Endothelial cell of umbilical vein (primary cell): ENCODE data around the gene PET100. TPM values are rescaled to one million over a fixed set of nuclear protein-coding genes. Genes with fewer than 3 reads are reported as not detected.

Source experiments
- BruUV-seq: library from RNA; stranded (reverse); fragments of 400-500 nt; replicated peaks from 2 replicates; lab custom pipeline; 2021; lab: Mats Ljungman, UMichigan
- CTCF ChIA-PET: fragments of 300-600, 350-600 bp; sonication (Branson Sonifier 250); formaldehyde crosslinking; loops from one replicate; lab custom pipeline; 2021; ENCODE audit warnings: antibody characterized with exemption, inconsistent platforms; lab: Charles Lee
- POLR2A ChIA-PET: fragments of 300-600, 350-600 bp; sonication (Branson Sonifier 250); formaldehyde crosslinking; loops from one replicate; lab custom pipeline; 2021; ENCODE audit warnings: antibody characterized with exemption, inconsistent platforms; lab: Charles Lee
- DNase-seq: peaks from one replicate; pipeline ENCODE4 v3.0.0-alpha.2; 2011; ENCODE audit warnings: low read depth, low spot score
- FAIRE-seq: peaks from 2 replicates; lab custom pipeline; 2011; peaks lifted over from hg19 to GRCh38; lab: Jason Lieb, UNC
- H2AFZ ChIP-seq: 2 replicates; pipeline ENCODE4 v1.6.0; 2012; ENCODE audit warnings: low read depth, low read length, control low read depth, inconsistent platforms
- H3K27ac ChIP-seq: 2 replicates; pipeline ENCODE4 v1.5.1; 2011; ENCODE audit warnings: low read depth, mild to moderate bottlenecking, control low read depth, low read length, moderate library complexity; ENCODE audit not compliant: insufficient read depth
- H3K27me3 ChIP-seq, 2 experiments: 2 replicates each; pipeline versions ENCODE4 v1.6.0 to v1.6.1; 2011; ENCODE audit warnings: low read length in 2 of 2, mixed read lengths in 1 of 2; ENCODE audit not compliant: control insufficient read depth in 2 of 2, insufficient read depth in 2 of 2
- H3K36me3 ChIP-seq, 2 experiments: 2 replicates in 1 of 2; 3 replicates in 1 of 2; pipeline ENCODE4 v1.5.1; 2011; ENCODE audit warnings: low read length in 2 of 2, mild to moderate bottlenecking in 1 of 2, moderate library complexity in 1 of 2; ENCODE audit not compliant: control insufficient read depth in 2 of 2, insufficient read depth in 2 of 2; ENCODE audit errors: extremely low read depth in 1 of 2
- H3K4me1 ChIP-seq: 3 replicates; pipeline ENCODE4 v1.5.1; 2011; ENCODE audit warnings: mild to moderate bottlenecking, low read length; ENCODE audit not compliant: control insufficient read depth, insufficient read depth; ENCODE audit errors: extremely low read depth
- H3K4me2 ChIP-seq: 2 replicates; pipeline ENCODE4 v1.6.1; 2011; ENCODE audit warnings: low read length, control low read depth, mixed read lengths; ENCODE audit not compliant: insufficient read depth
- H3K4me3 ChIP-seq, 3 experiments: fragments of 200-600 bp in 1 of 3; sonication (generic), shearing (Covaris generic) in 1 of 3; replicated peaks in 1 of 3; 2 replicates each; pipeline ENCODE4 v1.5.1; 2011 to 2016; ENCODE audit warnings: control low read depth in 3 of 3, low read length in 3 of 3, mild to moderate bottlenecking in 2 of 3, inconsistent platforms in 1 of 3, low read depth in 1 of 3, moderate library complexity in 1 of 3; ENCODE audit not compliant: insufficient read depth in 1 of 3
- H3K79me2 ChIP-seq: 2 replicates; pipeline ENCODE4 v1.6.0; 2012; ENCODE audit warnings: low read length, inconsistent platforms; ENCODE audit not compliant: control insufficient read depth, insufficient read depth
- H3K9ac ChIP-seq: replicated peaks from 2 replicates; pipeline ENCODE3; 2011; ENCODE audit warnings: low read length, control low read depth; ENCODE audit not compliant: insufficient read depth; ENCODE audit errors: extremely low read depth
- H3K9me1 ChIP-seq: replicated peaks from 3 replicates; pipeline ENCODE4 v1.6.0; 2011; ENCODE audit warnings: mild to moderate bottlenecking, low read length; ENCODE audit not compliant: control insufficient read depth, insufficient read depth; ENCODE audit errors: extremely low read depth
- H3K9me3 ChIP-seq: replicated peaks from 2 replicates; pipeline ENCODE4 v1.5.1; 2012; ENCODE audit warnings: low read length, inconsistent platforms; ENCODE audit not compliant: control insufficient read depth, insufficient read depth
- H4K20me1 ChIP-seq: replicated peaks from 2 replicates; pipeline ENCODE3; 2011; ENCODE audit warnings: mild to moderate bottlenecking, low read length; ENCODE audit not compliant: control insufficient read depth, insufficient read depth; ENCODE audit errors: extremely low read depth
- EZH2 ChIP-seq: IDR thresholded peaks from 2 replicates; pipeline ENCODE4 v1.6.1; 2012; ENCODE audit warnings: borderline replicate concordance, low read depth, mild to moderate bottlenecking, moderate library complexity, low read length, inconsistent platforms; ENCODE audit not compliant: severe bottlenecking
- FOS ChIP-seq: IDR thresholded peaks from 2 replicates; pipeline ENCODE4 v1.6.1; 2011; ENCODE audit warnings: mild to moderate bottlenecking, low read length, moderate library complexity, borderline replicate concordance; ENCODE audit not compliant: insufficient read depth
- GATA2 ChIP-seq: IDR thresholded peaks from 2 replicates; pipeline ENCODE4 v1.7.0; 2011; ENCODE audit warnings: low read depth, mild to moderate bottlenecking, moderate library complexity, mixed read lengths, low read length; ENCODE audit not compliant: insufficient read length, insufficient read depth
- JUN ChIP-seq: IDR thresholded peaks from 2 replicates; pipeline ENCODE4 v1.6.1; 2011; ENCODE audit warnings: borderline replicate concordance, low read depth; ENCODE audit not compliant: insufficient read length, insufficient read depth
- MYC ChIP-seq: IDR thresholded peaks from one replicate; pipeline ENCODE4 v1.6.1; 2011; ENCODE audit warnings: mild to moderate bottlenecking, low read depth, low read length
- POLR2A ChIP-seq: IDR thresholded peaks from 2 replicates; pipeline ENCODE4 v1.6.1; 2012; ENCODE audit warnings: low read depth, mild to moderate bottlenecking, control low read depth, low read length
- POLR2AphosphoS5 ChIP-seq: IDR thresholded peaks from 2 replicates; pipeline ENCODE4 v1.6.1; 2012; ENCODE audit warnings: low read depth, mild to moderate bottlenecking, control low read depth, low read length, moderate library complexity; ENCODE audit not compliant: insufficient read depth
- dilution Hi-C: fragments of 300-500 bp; cut with MboI; formaldehyde crosslinking; loops from one replicate; pipeline ENCODE4 v1.15.0; 2019; ENCODE audit warnings: low sequenced_read_pairs; ENCODE audit not compliant: extremely low pct_ligation_motif_present
- intact Hi-C: fragments of 100-400 bp; cut with micrococcal nuclease; formaldehyde crosslinking; loops from one replicate; pipeline ENCODE4 v1.10.0; 2022
- polyA plus RNA-seq, 4 experiments: library from polyadenylated mRNA; depleted of rRNA in 3 of 4; stranded (reverse) in 3 of 4; unstranded in 1 of 4; fragments of >200 nt; gene quantifications; 2 replicates each; pipeline versions ENCODE4 v1.2.1 to v1.2.3, GENCODE V29; 2011 to 2012; ENCODE audit warnings: missing spikeins in 1 of 4
- total RNA-seq: library from RNA; stranded (reverse); gene quantifications from 2 replicates; pipeline ENCODE4 v1.2.3, GENCODE V29; 2021
- TF ChIP-seq, protein P1 (sequence below): IDR thresholded peaks from 2 replicates; pipeline ENCODE4 v1.6.1; 2011; ENCODE audit not compliant: insufficient read depth, insufficient read length
- TF ChIP-seq, protein P2 (sequence below), 2 donors: IDR thresholded peaks; 1 replicate in 1 of 2; 2 replicates in 1 of 2; pipeline ENCODE4 v1.5.1; 2011; ENCODE audit warnings: low read length in 2 of 2, mild to moderate bottlenecking in 2 of 2, moderate library complexity in 2 of 2, control low read depth in 1 of 2, inconsistent platforms in 1 of 2, low read depth in 1 of 2; ENCODE audit not compliant: insufficient read depth in 1 of 2; ENCODE audit errors: extremely low read depth in 1 of 2

Gene PET100
- total and polyA plus RNA-seq, 2 donors (not counting 3 experiments of a cell fraction or from before 2014, with no cell fraction given) = 55.0 to 172 TPM

DNA sequence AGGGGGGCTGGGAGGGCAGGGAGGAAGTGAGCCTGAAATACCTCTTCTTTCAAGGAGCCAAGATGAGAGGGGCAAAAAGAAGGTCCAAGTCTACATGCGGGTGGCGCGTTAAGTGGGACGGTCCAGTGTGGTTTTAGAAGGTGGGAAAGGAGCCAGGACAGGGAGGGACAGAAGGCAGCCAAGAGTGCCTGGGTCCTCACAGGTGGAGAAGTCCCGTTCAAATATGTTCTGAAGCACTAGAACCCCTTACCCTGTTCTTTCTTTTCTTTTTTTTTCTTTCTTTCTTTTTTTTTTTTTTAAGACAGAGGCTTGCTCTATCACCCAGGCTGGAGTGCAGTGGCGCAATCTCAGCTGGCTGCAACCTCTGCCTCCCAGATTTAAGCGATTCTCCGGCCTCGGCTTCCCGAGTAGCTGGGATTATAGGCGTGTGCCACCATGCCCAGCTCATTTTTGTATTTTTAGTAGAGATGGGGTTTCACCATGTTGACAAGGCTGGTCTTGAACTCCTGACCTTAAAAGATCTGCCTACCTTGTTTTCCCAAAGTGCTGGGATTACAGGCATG, 26.6 kb upstream of the PET100 start:
- ChIA-PET CTCF (interaction anchor here (0.6 kb wide), 1 partner anchor 639 kb away, joined by 3 read pairs; no protein-coding TSS in a partner anchor), POLR2A (interaction anchor here (0.6 to 0.7 kb wide), 2 partner anchors 317 to 501 kb away, joined by 3 read pairs; partner anchors contain the start of gene SNAPC2)
- FAIRE-seq = no peak

More for the DNA sequence above, 26.6 kb upstream of the PET100 start:
- Histone ChIP-seq H3K4me2 (no peak overlapping the region), H3K79me2 (no peaks in the 10 kb centered on the region), H4K20me1 (no peaks in the 10 kb centered on the region), H3K27ac (no peak overlapping the region), H3K9ac (no peak overlapping the region), H3K27me3 (peaks cover 0 to 1% of the 10 kb centered on the region in 2 experiments), H3K4me3 (no peak overlapping the region), H3K9me3 (no peaks in the 10 kb centered on the region), H3K4me1 (no peaks in the 10 kb centered on the region), H3K9me1 (no peaks in the 10 kb centered on the region), H2AFZ (no peak overlapping the region), H3K36me3 (no peaks in the 10 kb centered on the region)
- no peak for TF ChIP-seq POLR2AphosphoS5
- TF ChIP-seq GATA2 = no peak
- TF ChIP-seq, protein P1, sequence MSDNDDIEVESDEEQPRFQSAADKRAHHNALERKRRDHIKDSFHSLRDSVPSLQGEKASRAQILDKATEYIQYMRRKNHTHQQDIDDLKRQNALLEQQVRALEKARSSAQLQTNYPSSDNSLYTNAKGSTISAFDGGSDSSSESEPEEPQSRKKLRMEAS = no peak
- no peak for TF ChIP-seq EZH2
- TF ChIP-seq FOS = no peak
- TF ChIP-seq MYC = no peak
- no peak for TF ChIP-seq JUN
- TF ChIP-seq, protein P2, sequence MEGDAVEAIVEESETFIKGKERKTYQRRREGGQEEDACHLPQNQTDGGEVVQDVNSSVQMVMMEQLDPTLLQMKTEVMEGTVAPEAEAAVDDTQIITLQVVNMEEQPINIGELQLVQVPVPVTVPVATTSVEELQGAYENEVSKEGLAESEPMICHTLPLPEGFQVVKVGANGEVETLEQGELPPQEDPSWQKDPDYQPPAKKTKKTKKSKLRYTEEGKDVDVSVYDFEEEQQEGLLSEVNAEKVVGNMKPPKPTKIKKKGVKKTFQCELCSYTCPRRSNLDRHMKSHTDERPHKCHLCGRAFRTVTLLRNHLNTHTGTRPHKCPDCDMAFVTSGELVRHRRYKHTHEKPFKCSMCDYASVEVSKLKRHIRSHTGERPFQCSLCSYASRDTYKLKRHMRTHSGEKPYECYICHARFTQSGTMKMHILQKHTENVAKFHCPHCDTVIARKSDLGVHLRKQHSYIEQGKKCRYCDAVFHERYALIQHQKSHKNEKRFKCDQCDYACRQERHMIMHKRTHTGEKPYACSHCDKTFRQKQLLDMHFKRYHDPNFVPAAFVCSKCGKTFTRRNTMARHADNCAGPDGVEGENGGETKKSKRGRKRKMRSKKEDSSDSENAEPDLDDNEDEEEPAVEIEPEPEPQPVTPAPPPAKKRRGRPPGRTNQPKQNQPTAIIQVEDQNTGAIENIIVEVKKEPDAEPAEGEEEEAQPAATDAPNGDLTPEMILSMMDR (IDR thresholded peaks at IDR 0.05; ENCODE audit: extremely low read depth in 1 of 2, insufficient read depth in 1 of 2, low read depth in 1 of 2, low read length in 2 of 2) = no peak
- no peak for TF ChIP-seq POLR2A
- intact Hi-C loops (no loop called here), dilution Hi-C loops (no loop called here)
- no TSS peak for BruUV-seq
- DNase-seq = no peak
